ENCODE measurements around the gene OR2A5. TPM values are rescaled to one million over a fixed set of nuclear protein-coding genes. Genes with fewer than 3 reads are reported as not detected.

OR2A5 gene
- polyA plus RNA-seq, 4 donors = under 0.01 TPM; not detected in 3

Other genes starting within 250 kb of the OR2A5 start
- gene TCAF1, start 146.8 kb upstream of the OR2A5 start, polyA plus RNA-seq = 10 to 100 TPM in 2 of 4 donors, 1 to 10 TPM in 2; 8.1 to 60.5 (median 12.9) TPM
- not detected for gene OR2F2, start 113.7 kb upstream of the OR2A5 start, polyA plus RNA-seq
- under 1 TPM in 1 of 4 donors, not detected in 3; 0.03 TPM for gene OR2F1, start 94.1 kb upstream of the OR2A5 start, polyA plus RNA-seq
- under 1 TPM in 1 of 4 donors, not detected in 3; 0.01 TPM for gene OR6B1, start 48.6 kb upstream of the OR2A5 start, polyA plus RNA-seq
- under 1 TPM in 1 of 4 donors, not detected in 3; 0.03 TPM for gene OR2A25, start 20.9 kb downstream of the OR2A5 start, polyA plus RNA-seq
- gene OR2A12, start 37.3 kb downstream of the OR2A5 start, polyA plus RNA-seq = under 1 TPM in 1 of 4 donors, not detected in 3; 0.03 TPM
- not detected for gene OR2A2, start 60.6 kb downstream of the OR2A5 start, polyA plus RNA-seq
- under 1 TPM in 1 of 4 donors, not detected in 3; 0.07 TPM for gene OR2A14, start 74.2 kb downstream of the OR2A5 start, polyA plus RNA-seq
- gene CTAGE4, start 134.5 kb downstream of the OR2A5 start, polyA plus RNA-seq = 10 to 100 TPM in 2 of 4 donors, 1 to 10 TPM in 1, under 1 TPM in 1; 0.48 to 16.5 (median 9.5) TPM
- gene ARHGEF35, start 146.9 kb downstream of the OR2A5 start, polyA plus RNA-seq = 10 to 100 TPM; 23.6 to 46.1 (median 37.1) TPM
- gene OR2A42, start 190.7 kb downstream of the OR2A5 start, polyA plus RNA-seq = under 1 TPM in 2 of 4 donors, not detected in 2; 0.03 to 0.68 TPM
- 10 to 100 TPM in 1 of 4 donors, 1 to 10 TPM in 3; 2.7 to 19.1 (median 3.1) TPM for gene OR2A7, start 215.8 kb downstream of the OR2A5 start, polyA plus RNA-seq
- gene CTAGE8, start 220.3 kb downstream of the OR2A5 start, polyA plus RNA-seq = 10 to 100 TPM in 1 of 4 donors, 1 to 10 TPM in 2, not detected in 1; 2.6 to 13.4 (median 6.0) TPM